Measurements from ENCODE around the gene SPA17.

The SPA17 gene

GRCh38 chr11:124717786-124718651 is 44.3 kb downstream of the SPA17 start:
- peak overlapping the region; percentile 22 for H3K4me3 ChIP-seq (ENCODE audit: low read depth, low read length)
- no peak for DNase-seq (ENCODE audit: low read depth)
- no peak for TF ChIP-seq CTCF (IDR thresholded peaks at IDR 0.05; ENCODE audit: insufficient read depth, low read depth, low read length, missing control alignments)

- H3K4me3 ChIP-seq (ENCODE audit: low read depth, low read length): no peak overlapping the region
- no peak for TF ChIP-seq CTCF (IDR thresholded peaks at IDR 0.05; ENCODE audit: insufficient read depth, low read depth, low read length, missing control alignments)
- no peak for DNase-seq (ENCODE audit: low read depth)
Observed at GRCh38 chr11:124718801-124719200, 45.1 kb downstream of the SPA17 start.

- no peak overlapping the region for H3K4me3 ChIP-seq (ENCODE audit: low read depth, low read length)
- DNase-seq (ENCODE audit: low read depth): no peak
- no peak for TF ChIP-seq CTCF (IDR thresholded peaks at IDR 0.05; ENCODE audit: insufficient read depth, low read depth, low read length, missing control alignments)
Observed at GRCh38 chr11:124719534-124719933, 45.8 kb downstream of the SPA17 start.

GRCh38 chr11:124722176-124722575 is 48.5 kb downstream of the SPA17 start:
- TF ChIP-seq CTCF (IDR thresholded peaks at IDR 0.05; ENCODE audit: insufficient read depth, low read depth, low read length, missing control alignments): no peak
- no peak for DNase-seq (ENCODE audit: low read depth)
- no peak overlapping the region for H3K4me3 ChIP-seq (ENCODE audit: low read depth, low read length)

- TF ChIP-seq CTCF (IDR thresholded peaks at IDR 0.05; ENCODE audit: insufficient read depth, low read depth, low read length, missing control alignments): no peak
- DNase-seq (ENCODE audit: low read depth): no peak
- no peak overlapping the region for H3K4me3 ChIP-seq (ENCODE audit: low read depth, low read length)
Observed at GRCh38 chr11:124724979-124725718, 51.4 kb downstream of the SPA17 start.

- no peak for TF ChIP-seq CTCF (IDR thresholded peaks at IDR 0.05; ENCODE audit: insufficient read depth, low read depth, low read length, missing control alignments)
- H3K4me3 ChIP-seq (ENCODE audit: low read depth, low read length): no peak overlapping the region
- DNase-seq (ENCODE audit: low read depth): no peak
Observed at GRCh38 chr11:124725719-124726105, 52.0 kb downstream of the SPA17 start.
